Spinal cord (tissue), 10 donors: ENCODE data around the gene RDH16. TPM values are rescaled to one million over a fixed set of nuclear protein-coding genes. Genes with fewer than 3 reads are reported as not detected.

Experiments used
- DNase-seq, 6 donors: peaks; one replicate each; pipeline versions ENCODE4 v3.0.0 to v3.0.0-alpha.2; 2013 to 2015; ENCODE audit warnings: low spot score in 6 of 6, low read depth in 4 of 6
- H3K27ac ChIP-seq: one replicate; pipeline ENCODE4 v1.5.1; 2013; ENCODE audit warnings: low read depth, low read length, control low read depth
- H3K27me3 ChIP-seq: one replicate; pipeline ENCODE4 v1.6.1; 2013; ENCODE audit warnings: low read length; ENCODE audit not compliant: control insufficient read depth, insufficient read depth
- H3K36me3 ChIP-seq: one replicate; pipeline ENCODE4 v1.6.1; 2013; ENCODE audit warnings: low read length; ENCODE audit not compliant: control insufficient read depth, insufficient read depth
- H3K4me1 ChIP-seq: one replicate; pipeline ENCODE4 v1.6.1; 2013; ENCODE audit warnings: low read length; ENCODE audit not compliant: control insufficient read depth, insufficient read depth
- H3K4me3 ChIP-seq: one replicate; pipeline ENCODE4 v1.5.1; 2013; ENCODE audit warnings: low read depth, low read length, control low read depth
- H3K9me3 ChIP-seq: one replicate; pipeline ENCODE4 v1.6.1; 2013; ENCODE audit warnings: low read length; ENCODE audit not compliant: control insufficient read depth, insufficient read depth
- WGBS: methylation state at CpG from one replicate; pipeline ENCODE4 v1.1.5; 2013; ENCODE audit warnings: missing lambda C conversion rate; ENCODE audit not compliant: insufficient coverage; 5-methylcytosine and 5-hydroxymethylcytosine counted together
- polyA plus RNA-seq, 2 donors: library from polyadenylated mRNA; unstranded; fragments of 120-200 nt; gene quantifications; one replicate each; pipeline ENCODE4 v1.2.1, GENCODE V29; 2013; ENCODE audit not compliant: insufficient read length in 2 of 2
- total RNA-seq, 2 donors: library from RNA; depleted of rRNA in 1 of 2; stranded (reverse); fragments of 120-200 nt in 1 of 2; fragments of >200 nt in 1 of 2; gene quantifications; one replicate each; pipeline versions ENCODE4 v1.2.3 to v1.2.4, GENCODE V29; 2013 to 2014
- donor health status: healthy.

RDH16 gene
- total and polyA plus RNA-seq, 4 donors, result 0.30 to 1.2 (median 0.60) TPM

GRCh38 chr12:56998981-56999380 lies 41.6 kb upstream of the RDH16 start:
- WGBS, result no CpG with 5 or more reads among the region's 4 CpGs
- Histone ChIP-seq H3K4me1 (peaks cover 13% of the 10 kb centered on the region), H3K9me3 (no peaks in the 10 kb centered on the region), H3K27ac (no peak overlapping the region), H3K4me3 (no peak overlapping the region), H3K27me3 (no peaks in the 10 kb centered on the region), H3K36me3 (peaks cover 70% of the 10 kb centered on the region)
- no peak for DNase-seq

GRCh38 chr12:56998316-56998715 lies 40.9 kb upstream of the RDH16 start:
- Histone ChIP-seq H3K4me1 (peaks cover 13% of the 10 kb centered on the region), H3K4me3 (no peak overlapping the region), H3K27me3 (no peaks in the 10 kb centered on the region), H3K27ac (no peak overlapping the region), H3K36me3 (peaks cover 64% of the 10 kb centered on the region), H3K9me3 (no peaks in the 10 kb centered on the region)
- no peak for DNase-seq
- 90% methylated on average over 5 of the region's 6 CpGs for whole genome bisulfite sequencing

GRCh38 chr12:56996793-56997545 lies 39.6 kb upstream of the RDH16 start:
- no peak for DNase-seq
- Histone ChIP-seq H3K27ac (no peak overlapping the region), H3K4me3 (no peak overlapping the region), H3K9me3 (no peaks in the 10 kb centered on the region), H3K36me3 (peaks cover 50% of the 10 kb centered on the region), H3K4me1 (peaks cover 13% of the 10 kb centered on the region), H3K27me3 (no peaks in the 10 kb centered on the region)
- 75% methylated on average over 9 of the region's 12 CpGs for WGBS

- Histone ChIP-seq H3K4me1 (peaks cover 5% of the 10 kb centered on the region), H3K27ac (no peak overlapping the region), H3K4me3 (no peak overlapping the region), H3K27me3 (no peaks in the 10 kb centered on the region), H3K9me3 (no peaks in the 10 kb centered on the region), H3K36me3 (peaks cover 41% of the 10 kb centered on the region)
- no peak for DNase-seq
- WGBS, result 87% methylated on average over 11 of the region's 11 CpGs
These were observed 38.6 kb upstream of the RDH16 start for GRCh38 chr12:56995930-56996496.

GRCh38 chr12:56995201-56995929 lies 38.0 kb upstream of the RDH16 start:
- H3K27ac ChIP-seq, result no peak overlapping the region
- H3K36me3 ChIP-seq, result peaks cover 41% of the 10 kb centered on the region
- H3K9me3 ChIP-seq, result no peaks in the 10 kb centered on the region
- H3K27me3 ChIP-seq, result no peaks in the 10 kb centered on the region
- H3K4me1 ChIP-seq, result peaks cover 5% of the 10 kb centered on the region
- 94% methylated on average over 24 of the region's 26 CpGs for WGBS
- no peak for DNase-seq
- no peak overlapping the region for H3K4me3 ChIP-seq

GRCh38 chr12:56994231-56994746 lies 36.9 kb upstream of the RDH16 start:
- Histone ChIP-seq H3K4me3 (no peak overlapping the region), H3K4me1 (peaks cover 5% of the 10 kb centered on the region), H3K36me3 (peaks cover 35% of the 10 kb centered on the region), H3K27ac (no peak overlapping the region), H3K9me3 (no peaks in the 10 kb centered on the region), H3K27me3 (no peaks in the 10 kb centered on the region)
- WGBS, result 68% methylated on average over 8 of the region's 10 CpGs
- DNase-seq, result no peak

GRCh38 chr12:56993346-56993745 lies 35.9 kb upstream of the RDH16 start:
- no peaks in the 10 kb centered on the region for H3K9me3 ChIP-seq
- H3K27ac ChIP-seq, result no peak overlapping the region
- H3K36me3 ChIP-seq, result peaks cover 29% of the 10 kb centered on the region
- no peaks in the 10 kb centered on the region for H3K27me3 ChIP-seq
- no peak overlapping the region for H3K4me3 ChIP-seq
- 59% methylated on average over 7 of the region's 10 CpGs for WGBS
- peaks cover 5% of the 10 kb centered on the region for H3K4me1 ChIP-seq
- DNase-seq, result no peak

- H3K4me1 ChIP-seq, result peaks cover 10% of the 10 kb centered on the region
- no peak overlapping the region for H3K4me3 ChIP-seq
- 75% methylated on average over 6 of the region's 8 CpGs for WGBS
- H3K36me3 ChIP-seq, result peaks cover 19% of the 10 kb centered on the region
- peak in 1 of 6 donors; percentile 22 for DNase-seq
- H3K27ac ChIP-seq, result no peak overlapping the region
- H3K27me3 ChIP-seq, result no peaks in the 10 kb centered on the region
- no peaks in the 10 kb centered on the region for H3K9me3 ChIP-seq
These were observed 34.2 kb upstream of the RDH16 start for GRCh38 chr12:56991319-56992246.
